Measurements from ENCODE around the gene NRXN3. TPM values are rescaled to one million over a fixed set of nuclear protein-coding genes. Genes with fewer than 3 reads are reported as not detected.

The NRXN3 gene
- polyA plus RNA-seq, 1 of the 3 experiments (the other 2 are of a cell fraction), result 1.6 TPM

GRCh38 chr14:79724934-79725717 lies 1555.0 kb downstream of the NRXN3 start:
- DNase-seq, result no peak

More at GRCh38 chr14:79724934-79725717, 1555.0 kb downstream of the NRXN3 start:
- H3K4me1 ChIP-seq (ENCODE audit: control insufficient read depth in 1 of 2, insufficient read depth in 2 of 2, low read depth in 1 of 2, low read length in 1 of 2), result no peaks in the 10 kb centered on the region; a peak in 1 of 4 replicates
- no peak overlapping the region for H3K4me3 ChIP-seq (ENCODE audit: low read depth in 2 of 2, low read length in 1 of 2)
- TF ChIP-seq CTCF (IDR thresholded peaks at IDR 0.05) (no peak), TCF12 (IDR thresholded peaks at IDR 0.05) (no peak), RXRA (IDR thresholded peaks at IDR 0.05; ENCODE audit: borderline replicate concordance, low read depth) (no peak), EP300 (IDR thresholded peaks at IDR 0.05; ENCODE audit: borderline replicate concordance in 1 of 2, low read depth in 1 of 2, low read length in 1 of 2) (no peak), NRF1 (IDR thresholded peaks at IDR 0.05; ENCODE audit: low read depth, low read length) (no peak), SIN3A (IDR thresholded peaks at IDR 0.05; ENCODE audit: borderline replicate concordance, low read depth, low read length) (no peak), USF2 (IDR thresholded peaks at IDR 0.05; ENCODE audit: borderline replicate concordance, low read depth, low read length) (no peak), FOXJ3 (CRISPR knock-in tag; IDR thresholded peaks at IDR 0.05) (no peak), NFIC (IDR thresholded peaks at IDR 0.05; ENCODE audit: borderline replicate concordance) (no peak), EZH2phosphoT487 (IDR thresholded peaks at IDR 0.05; ENCODE audit: borderline replicate concordance, low read depth) (no peak)
- TF ChIP-seq, protein P1, sequence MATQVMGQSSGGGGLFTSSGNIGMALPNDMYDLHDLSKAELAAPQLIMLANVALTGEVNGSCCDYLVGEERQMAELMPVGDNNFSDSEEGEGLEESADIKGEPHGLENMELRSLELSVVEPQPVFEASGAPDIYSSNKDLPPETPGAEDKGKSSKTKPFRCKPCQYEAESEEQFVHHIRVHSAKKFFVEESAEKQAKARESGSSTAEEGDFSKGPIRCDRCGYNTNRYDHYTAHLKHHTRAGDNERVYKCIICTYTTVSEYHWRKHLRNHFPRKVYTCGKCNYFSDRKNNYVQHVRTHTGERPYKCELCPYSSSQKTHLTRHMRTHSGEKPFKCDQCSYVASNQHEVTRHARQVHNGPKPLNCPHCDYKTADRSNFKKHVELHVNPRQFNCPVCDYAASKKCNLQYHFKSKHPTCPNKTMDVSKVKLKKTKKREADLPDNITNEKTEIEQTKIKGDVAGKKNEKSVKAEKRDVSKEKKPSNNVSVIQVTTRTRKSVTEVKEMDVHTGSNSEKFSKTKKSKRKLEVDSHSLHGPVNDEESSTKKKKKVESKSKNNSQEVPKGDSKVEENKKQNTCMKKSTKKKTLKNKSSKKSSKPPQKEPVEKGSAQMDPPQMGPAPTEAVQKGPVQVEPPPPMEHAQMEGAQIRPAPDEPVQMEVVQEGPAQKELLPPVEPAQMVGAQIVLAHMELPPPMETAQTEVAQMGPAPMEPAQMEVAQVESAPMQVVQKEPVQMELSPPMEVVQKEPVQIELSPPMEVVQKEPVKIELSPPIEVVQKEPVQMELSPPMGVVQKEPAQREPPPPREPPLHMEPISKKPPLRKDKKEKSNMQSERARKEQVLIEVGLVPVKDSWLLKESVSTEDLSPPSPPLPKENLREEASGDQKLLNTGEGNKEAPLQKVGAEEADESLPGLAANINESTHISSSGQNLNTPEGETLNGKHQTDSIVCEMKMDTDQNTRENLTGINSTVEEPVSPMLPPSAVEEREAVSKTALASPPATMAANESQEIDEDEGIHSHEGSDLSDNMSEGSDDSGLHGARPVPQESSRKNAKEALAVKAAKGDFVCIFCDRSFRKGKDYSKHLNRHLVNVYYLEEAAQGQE (IDR thresholded peaks at IDR 0.05; ENCODE audit: low read depth, low read length), result no peak
- no peak overlapping the region for H3K4me2 ChIP-seq
- H2AFZ ChIP-seq (ENCODE audit: low read depth), result no peak overlapping the region
- ChIA-PET POLR2A (no interaction called here), CTCF (no interaction called here)
- H3F3A ChIP-seq (replicated peaks; ENCODE audit: insufficient read depth), result no peaks in the 10 kb centered on the region
- no peaks in the 10 kb centered on the region for H3K9me2 ChIP-seq
- H3K9ac ChIP-seq, result no peak overlapping the region
- H3K27me3 ChIP-seq (ENCODE audit: insufficient read depth), result no peaks in the 10 kb centered on the region
- H3K9me3 ChIP-seq, result no peaks in the 10 kb centered on the region
- H3K79me2 ChIP-seq (ENCODE audit: insufficient read depth), result no peaks in the 10 kb centered on the region
- WGBS (ENCODE audit: low lambda C conversion rate), result 35% methylated on average over 7 of the region's 7 CpGs
- no peak overlapping the region for H3K27ac ChIP-seq (ENCODE audit: low read depth in 2 of 2, low read length in 1 of 2)
- H4K20me1 ChIP-seq (ENCODE audit: insufficient read depth), result no peaks in the 10 kb centered on the region
- no peaks in the 10 kb centered on the region for H3K36me3 ChIP-seq (replicated peaks in 1 of 2; ENCODE audit: control insufficient read depth in 1 of 2, insufficient read depth in 2 of 2, low read length in 1 of 2)

Data from SK-N-SH (cell line).